Measurements from ENCODE around the gene OSM.
"Not testable (repeated sequence)": the region's sequence is repeated elsewhere in the genome, so short reads cannot be mapped to it uniquely, and the experiment has no call there.

OSM gene

GRCh38 chr22:30247561-30247960 lies 19.1 kb downstream of the OSM start:
- in situ Hi-C loops (cut with HindIII; ENCODE audit: low sequenced_read_pairs), result loop anchor here (10.0 kb wide), 1 partner anchor 63 kb away; no protein-coding TSS in a partner anchor

- in situ Hi-C loops (cut with HindIII; ENCODE audit: low sequenced_read_pairs), result loop anchor here (10.0 kb wide), 1 partner anchor 62 kb away; no protein-coding TSS in a partner anchor
Measured at GRCh38 chr22:30246814-30247376, 19.8 kb downstream of the OSM start.

DNA sequence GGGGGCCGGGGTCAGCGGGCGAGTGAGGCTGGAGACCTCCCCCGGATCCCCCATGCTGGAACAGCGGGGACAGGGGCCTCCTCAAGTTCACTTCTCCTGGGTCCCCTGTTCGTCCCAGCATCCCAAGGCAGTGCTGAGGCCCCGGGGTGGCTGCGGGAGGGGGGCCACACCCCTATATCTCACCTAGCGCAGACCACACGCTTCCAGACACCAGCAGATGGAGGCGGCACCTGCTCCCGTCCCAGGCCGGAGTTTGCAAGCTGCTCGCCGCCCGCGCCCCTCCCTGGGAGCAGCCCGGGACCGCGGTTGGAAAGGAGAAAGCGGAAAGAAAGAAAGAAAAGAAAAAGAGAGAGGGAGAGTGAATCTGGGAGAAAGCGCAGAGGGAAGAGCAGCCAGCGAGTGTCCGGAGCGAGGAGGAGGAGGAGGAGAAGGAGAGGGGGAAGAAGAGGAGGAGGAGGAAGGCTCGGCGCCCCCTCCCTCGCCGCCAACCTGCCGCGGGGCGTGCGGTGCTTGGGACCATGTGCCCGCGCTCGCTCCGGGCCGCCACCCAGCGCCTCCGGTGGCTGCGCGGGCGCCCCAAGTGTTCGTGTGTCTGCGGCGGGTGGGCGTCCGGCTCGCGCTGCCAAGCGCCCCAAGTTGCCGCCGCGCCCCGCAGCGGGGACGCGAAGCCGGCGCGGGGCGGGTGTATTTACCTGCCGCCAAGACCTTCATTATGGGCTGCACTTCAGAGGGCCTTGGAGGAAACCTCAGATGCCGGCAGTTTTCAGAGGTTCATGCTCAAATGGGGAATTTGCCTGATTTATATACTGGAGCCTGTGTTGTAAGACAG lies 20.5 kb downstream of the OSM start, which contains the start of gene LIF:
LIF (minus strand) TSS at position 775 of the 829 bp plus-strand sequence; CDS start at position 711, 64 bp downstream.
- in situ Hi-C loops (cut with HindIII; ENCODE audit: low sequenced_read_pairs), result loop anchor here (10.0 kb wide), 1 partner anchor 61 kb away; no protein-coding TSS in a partner anchor

GRCh38 chr22:30245181-30245984 lies 21.3 kb downstream of the OSM start:
- in situ Hi-C loops (cut with HindIII; ENCODE audit: low sequenced_read_pairs), result loop anchor here (10.0 kb wide), 1 partner anchor 61 kb away; no protein-coding TSS in a partner anchor

DNA sequence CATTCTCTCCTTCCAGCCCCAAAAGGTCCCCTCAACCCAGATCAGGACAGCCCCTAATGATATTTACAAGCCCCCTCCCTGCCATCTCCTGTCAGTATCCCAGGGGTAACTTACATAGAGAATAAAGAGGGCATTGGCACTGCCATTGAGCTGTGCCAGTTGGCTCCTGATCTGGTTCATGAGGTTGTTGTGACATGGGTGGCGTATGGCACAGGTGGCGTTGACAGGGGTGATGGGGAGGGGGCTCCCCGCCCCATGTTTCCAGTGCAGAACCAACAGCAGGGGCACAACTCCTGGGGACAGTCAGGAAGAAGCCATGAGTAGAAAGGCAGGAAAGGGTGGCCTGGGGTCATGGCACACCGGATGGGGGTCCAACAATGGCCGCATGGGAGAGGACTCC lies 22.0 kb downstream of the OSM start:
- in situ Hi-C loops (cut with HindIII; ENCODE audit: low sequenced_read_pairs), result loop anchor here (5.0 to 10.0 kb wide), 2 partner anchors 60 to 107 kb away; no protein-coding TSS in a partner anchor

DNA sequence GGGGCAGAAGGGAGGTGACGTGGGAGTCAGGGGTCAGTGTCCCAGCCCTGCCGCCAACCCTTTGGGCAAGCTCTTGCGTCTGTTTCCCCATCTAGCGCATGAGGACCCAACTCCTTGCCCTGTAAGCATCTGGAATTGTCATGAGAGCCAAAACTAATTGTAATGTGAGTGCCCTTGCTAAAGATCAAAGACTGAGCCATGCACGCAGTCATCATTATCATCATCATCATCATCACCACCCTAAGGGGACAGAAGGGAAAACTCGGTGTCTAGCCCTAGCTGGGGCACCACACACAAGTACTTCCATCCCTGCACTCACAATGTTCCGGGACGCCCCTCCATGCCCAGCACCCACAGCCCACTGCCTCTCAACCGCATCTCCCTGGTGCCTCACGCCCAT lies 22.6 kb downstream of the OSM start:
- in situ Hi-C loops (cut with HindIII; ENCODE audit: low sequenced_read_pairs), result loop anchor here (5.0 to 10.0 kb wide), 2 partner anchors 59 to 107 kb away; no protein-coding TSS in a partner anchor

DNA sequence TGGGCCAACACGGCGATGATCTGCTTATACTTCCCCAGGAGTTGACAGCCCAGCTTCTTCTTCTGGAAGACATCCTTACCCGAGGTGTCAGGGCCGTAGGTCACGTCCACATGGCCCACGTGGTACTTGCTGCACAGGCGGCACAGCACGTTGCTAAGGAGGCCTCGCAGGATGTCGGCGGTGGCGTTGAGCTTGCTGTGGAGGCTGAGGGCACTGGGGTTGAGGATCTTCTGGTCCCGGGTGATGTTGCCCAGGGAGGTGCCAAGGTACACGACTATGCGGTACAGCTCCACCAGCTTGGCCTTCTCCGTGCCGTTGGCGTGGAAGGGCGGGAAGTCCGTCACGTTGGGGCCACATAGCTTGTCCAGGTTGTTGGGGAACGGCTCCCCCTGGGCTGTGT lies 23.0 kb downstream of the OSM start:
- in situ Hi-C loops (cut with HindIII; ENCODE audit: low sequenced_read_pairs), result loop anchor here (5.0 to 10.0 kb wide), 2 partner anchors 59 to 106 kb away; no protein-coding TSS in a partner anchor

DNA sequence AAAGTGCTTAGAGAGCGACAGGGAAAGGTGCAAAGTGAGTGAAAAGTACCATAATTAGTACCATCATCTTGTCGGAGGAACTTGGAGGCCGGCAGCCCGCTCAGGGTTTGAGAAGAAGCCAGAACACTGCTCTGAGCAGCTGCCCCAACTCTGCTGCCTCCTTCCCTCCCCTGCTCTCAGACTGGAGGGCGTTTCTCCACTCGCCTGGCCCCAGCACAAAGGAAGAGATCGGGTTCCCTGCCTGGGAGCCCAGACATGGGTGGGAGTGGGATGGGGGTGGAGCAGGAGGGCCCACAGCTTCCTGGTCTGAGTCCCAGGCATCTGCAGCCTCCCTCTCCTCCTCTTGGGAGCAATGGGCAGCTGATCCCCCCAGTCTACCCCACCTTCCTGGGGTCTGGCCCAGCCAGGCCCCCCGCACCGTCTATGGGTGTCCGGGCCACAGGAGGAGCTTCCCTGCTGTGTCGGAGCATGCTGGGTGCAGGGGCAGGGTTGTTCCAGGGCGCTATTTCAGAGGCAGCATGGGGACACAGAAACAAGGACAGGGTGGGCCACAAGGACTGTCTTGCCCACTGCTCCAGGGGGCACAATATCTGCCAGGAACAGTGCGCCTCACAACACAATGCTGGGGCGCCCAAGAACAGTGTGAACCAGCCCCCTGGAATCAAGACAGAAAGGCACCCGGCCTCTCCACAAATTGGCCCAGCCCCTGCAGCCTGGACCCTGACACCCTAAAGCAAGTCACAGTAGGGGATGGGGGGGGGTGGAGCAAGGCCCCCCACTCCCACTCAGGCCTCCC lies 24.9 kb downstream of the OSM start:
- in situ Hi-C loops (cut with HindIII; ENCODE audit: low sequenced_read_pairs), result loop anchor here (5.0 to 10.0 kb wide), 2 partner anchors 57 to 104 kb away; no protein-coding TSS in a partner anchor

DNA sequence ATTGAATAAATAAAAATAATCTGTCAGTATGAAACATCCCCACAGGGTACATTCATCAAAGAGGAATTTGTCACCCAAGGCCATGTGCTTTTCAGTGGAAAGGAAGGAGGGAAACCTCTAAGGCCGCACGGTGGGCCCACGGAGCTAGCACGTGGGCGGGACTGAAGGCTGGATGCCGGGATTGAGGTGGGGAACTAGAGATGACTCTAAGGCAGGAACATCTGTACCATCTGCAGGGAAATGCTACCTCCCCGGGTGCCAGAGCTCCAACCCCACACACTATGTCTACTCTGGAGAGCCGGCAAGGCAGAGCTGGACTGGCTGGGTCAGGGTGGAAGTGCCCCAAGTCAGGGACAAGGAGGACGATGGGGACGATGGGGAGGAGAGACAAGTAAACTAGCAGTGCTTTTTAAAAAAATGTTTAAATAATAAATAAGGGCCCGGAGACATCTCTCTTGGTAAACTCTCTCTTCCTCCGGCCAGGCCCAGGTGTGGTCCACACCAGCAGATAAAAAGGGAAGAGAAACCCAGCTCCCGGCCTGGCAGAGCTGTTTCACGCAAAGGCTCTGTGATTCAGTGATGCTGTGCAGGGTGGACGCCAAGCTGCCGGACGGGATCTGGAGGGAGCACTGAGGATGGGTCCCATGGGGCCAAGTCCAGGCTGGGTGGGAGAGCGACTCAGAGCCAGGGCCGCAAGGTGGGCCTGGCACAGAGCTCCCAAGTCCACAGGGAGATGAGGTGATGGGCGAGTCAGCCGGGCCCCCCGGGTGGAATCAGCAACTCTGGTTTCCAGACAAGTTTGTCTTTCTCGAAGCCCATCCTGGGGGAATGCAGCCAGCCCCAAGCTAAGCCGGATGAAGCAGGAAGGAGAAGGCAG lies 25.9 kb downstream of the OSM start:
- in situ Hi-C loops (cut with HindIII; ENCODE audit: low sequenced_read_pairs), result loop anchor here (5.0 to 10.0 kb wide), 2 partner anchors 56 to 103 kb away; no protein-coding TSS in a partner anchor

DNA sequence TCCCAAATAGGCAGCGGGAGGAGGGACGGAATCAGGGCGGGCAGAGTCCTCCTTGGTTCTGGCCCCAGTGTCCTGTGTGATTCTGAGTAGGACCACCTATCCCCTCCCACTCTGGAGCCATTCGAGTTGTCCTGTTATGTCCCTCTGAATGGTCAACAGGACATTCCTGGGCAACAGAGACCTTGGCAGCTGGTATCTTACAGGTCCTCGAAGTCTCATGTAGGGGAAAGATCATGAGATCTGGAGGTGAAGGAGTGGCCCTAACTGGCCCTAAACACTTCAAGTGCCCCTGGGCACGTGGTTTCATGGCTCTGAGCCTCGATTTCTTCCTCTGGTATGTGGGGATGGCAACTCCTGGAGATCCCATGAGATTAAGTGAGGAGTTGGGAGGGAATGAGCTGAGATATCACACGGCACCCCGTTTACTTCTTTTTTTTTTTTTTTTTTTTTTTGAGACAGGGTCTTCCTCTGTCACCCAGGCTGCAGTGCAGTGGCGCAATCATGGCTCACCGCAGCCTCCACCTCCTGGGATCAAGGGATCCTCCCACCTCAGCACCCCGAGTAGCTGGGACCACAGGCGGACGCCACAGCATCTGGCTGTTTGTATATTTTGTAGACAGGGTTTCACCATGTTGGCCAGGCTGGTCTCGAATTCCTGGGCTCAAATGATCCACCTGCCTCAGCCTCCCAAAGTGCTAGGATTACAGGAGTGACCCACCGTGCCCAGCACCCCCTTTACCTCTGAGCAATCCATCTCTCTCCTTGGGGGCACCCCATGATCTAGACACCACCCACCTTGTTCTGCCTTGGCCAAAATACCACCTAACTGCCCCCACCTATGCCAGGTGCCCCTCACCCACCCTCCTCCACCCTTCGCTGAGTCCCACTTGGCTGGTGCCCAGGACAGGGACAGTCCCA lies 26.9 kb downstream of the OSM start:
- in situ Hi-C loops (cut with HindIII; ENCODE audit: low sequenced_read_pairs), result loop anchor here (5.0 to 10.0 kb wide), 2 partner anchors 55 to 102 kb away; no protein-coding TSS in a partner anchor

DNA sequence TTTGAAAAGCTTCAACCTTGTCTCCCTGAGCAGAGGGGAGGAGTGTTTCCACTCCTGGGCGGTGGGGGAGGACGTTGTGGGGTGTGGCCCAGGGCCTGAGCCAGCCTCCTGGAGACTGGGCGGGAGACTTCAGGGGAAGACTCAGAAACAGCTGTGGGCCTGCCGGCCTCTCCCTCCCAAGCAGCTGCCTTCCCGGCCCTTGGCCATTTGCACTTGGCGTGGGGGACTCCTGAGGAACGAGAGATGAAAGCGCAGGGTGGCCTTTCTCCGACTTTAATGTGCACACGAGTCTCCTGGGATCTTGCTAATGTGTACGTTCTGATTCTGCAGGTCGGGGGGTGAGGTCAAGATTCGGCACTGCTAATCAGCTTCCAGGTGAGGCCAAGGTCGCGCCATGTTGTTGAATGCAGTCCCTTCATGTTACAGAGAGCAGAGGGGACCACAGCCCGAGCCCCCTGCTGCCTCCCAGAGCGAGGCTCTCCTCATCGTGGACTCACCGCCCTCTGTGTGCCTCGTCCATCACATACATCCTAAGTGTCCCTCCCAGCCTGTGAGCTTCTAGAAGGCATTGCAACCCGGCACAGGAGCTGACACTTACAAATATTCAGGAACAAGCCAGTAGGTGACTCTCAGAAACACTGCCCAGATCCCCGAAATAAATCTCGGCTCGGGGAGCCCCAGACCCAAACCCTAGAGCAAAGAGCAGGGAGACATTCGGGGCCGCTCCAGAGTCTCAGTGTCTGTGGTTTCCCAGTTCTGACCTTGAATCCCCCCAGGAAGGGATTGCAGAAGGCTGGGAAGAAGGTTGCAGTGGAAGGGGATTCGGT lies 27.8 kb downstream of the OSM start:
- in situ Hi-C loops (cut with HindIII; ENCODE audit: low sequenced_read_pairs), result no loop called here

DNA sequence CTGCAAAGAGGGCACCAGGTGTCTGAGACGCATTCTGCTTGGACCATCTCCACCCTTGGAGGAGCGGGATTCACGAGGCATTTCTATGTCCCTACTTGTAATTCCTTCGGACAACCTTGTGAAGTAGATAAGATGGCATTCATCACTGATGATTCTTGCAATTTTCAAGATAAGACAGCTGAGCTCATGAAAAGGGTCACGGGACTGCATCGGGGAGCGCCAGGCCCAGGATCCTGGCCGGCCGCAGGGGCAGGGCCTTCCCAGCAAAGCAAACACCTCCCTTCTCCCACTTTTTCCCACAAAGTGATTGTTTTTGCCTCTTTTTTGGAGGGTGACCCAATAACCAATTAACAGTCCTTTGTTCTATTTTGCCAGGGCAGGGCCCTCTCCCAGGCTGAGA lies 28.5 kb downstream of the OSM start:
- in situ Hi-C loops (cut with HindIII; ENCODE audit: low sequenced_read_pairs), result no loop called here

- in situ Hi-C loops (cut with HindIII; ENCODE audit: low sequenced_read_pairs), result no loop called here
Measured at GRCh38 chr22:30236875-30237274, 29.8 kb downstream of the OSM start.

DNA sequence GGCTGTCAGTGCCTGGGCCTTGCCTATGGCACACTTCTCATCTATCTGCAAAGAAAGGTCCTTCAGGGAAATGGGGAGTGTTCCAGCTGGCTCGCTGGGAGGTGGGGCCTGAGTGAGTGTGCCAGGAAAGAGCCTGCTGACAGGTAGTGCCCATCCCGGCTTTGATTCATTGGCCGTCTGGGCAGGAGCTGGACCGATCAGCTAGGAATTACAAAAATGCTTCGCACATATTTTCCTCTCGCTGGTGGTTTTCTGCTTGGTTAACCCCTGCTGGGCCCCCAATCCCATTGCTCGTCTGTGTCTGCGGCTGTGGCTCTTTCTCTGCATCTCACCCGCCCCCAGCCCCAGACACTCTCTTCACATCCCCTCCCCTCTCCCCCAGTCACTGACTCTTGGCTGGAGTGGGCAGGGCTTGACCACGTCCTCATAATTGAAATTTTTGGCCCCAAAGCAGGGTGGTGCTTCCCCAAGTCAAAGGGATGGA lies 30.9 kb downstream of the OSM start:
- in situ Hi-C loops (cut with HindIII; ENCODE audit: low sequenced_read_pairs), result no loop called here

GRCh38 chr22:30234786-30235470 lies 31.7 kb downstream of the OSM start:
- in situ Hi-C loops (cut with HindIII; ENCODE audit: low sequenced_read_pairs), result no loop called here

GRCh38 chr22:30234325-30234724 lies 32.3 kb downstream of the OSM start:
- in situ Hi-C loops (cut with HindIII; ENCODE audit: low sequenced_read_pairs), result not testable (repeated sequence)

Data from endothelial cell of hepatic sinusoid (primary cell).